HUES6 (cell line): ENCODE measurements around the gene MRPL28.
"Not testable (repeated sequence)": the region's sequence is repeated elsewhere in the genome, so short reads cannot be mapped to it uniquely, and the experiment has no call there.

Experiments used
- H3K27ac ChIP-seq: 2 replicates; pipeline ENCODE4 v1.7.0; 2013; ENCODE audit warnings: low read depth, mild to moderate bottlenecking, low read length, inconsistent platforms
- H3K27me3 ChIP-seq: 2 replicates; pipeline ENCODE4 v1.6.1; 2013; ENCODE audit warnings: low read length; ENCODE audit not compliant: control insufficient read depth, insufficient read depth
- H3K36me3 ChIP-seq: 2 replicates; pipeline ENCODE4 v1.6.1; 2013; ENCODE audit warnings: low read length; ENCODE audit not compliant: control insufficient read depth, insufficient read depth
- H3K4me1 ChIP-seq: 2 replicates; pipeline ENCODE4 v1.6.1; 2013; ENCODE audit warnings: low read length; ENCODE audit not compliant: control insufficient read depth, insufficient read depth
- H3K4me3 ChIP-seq: 2 replicates; pipeline ENCODE4 v1.5.1; 2013; ENCODE audit warnings: low read depth, low read length
- H3K9ac ChIP-seq: one replicate; pipeline ENCODE4 v1.6.1; 2013; ENCODE audit warnings: mild to moderate bottlenecking, low read length
- H3K9me3 ChIP-seq: 2 replicates; pipeline ENCODE4 v1.6.1; 2013; ENCODE audit warnings: low read depth, low read length; ENCODE audit not compliant: control insufficient read depth, insufficient read depth

MRPL28 gene

DNA sequence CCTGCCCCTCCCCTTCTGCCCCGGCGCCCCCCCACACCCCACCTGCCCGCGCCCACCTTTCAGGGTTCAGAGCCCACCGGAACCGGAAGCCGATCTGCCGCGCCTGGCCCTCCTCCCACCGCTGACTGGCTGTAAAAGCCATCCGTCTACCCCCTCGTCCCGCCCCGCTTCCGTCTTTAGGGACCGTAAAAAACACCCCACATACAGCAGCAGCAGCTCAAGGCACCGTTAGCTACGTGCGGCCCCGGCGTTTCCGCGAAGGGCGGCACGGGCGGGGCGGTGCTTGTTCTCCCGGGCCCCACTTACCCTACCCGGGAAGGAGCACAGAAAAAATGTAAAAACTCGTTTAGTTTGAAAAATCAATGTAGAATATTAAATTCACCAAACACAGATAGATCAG is at the start of gene MRPL28:
Gene MRPL28, minus strand, starts transcription at position 96 of the 400 bp plus-strand sequence. CDS start 320 bp downstream, outside the sequence.
- Histone ChIP-seq H3K9me3 (no peaks in the 10 kb centered on the region), H3K9ac (peak within 1 kb of the TSS; percentile 69), H3K36me3 (peaks cover 66% of the 10 kb centered on the region), H3K4me1 (peaks cover 12% of the 10 kb centered on the region; the same call in 1 of the 2 replicates), H3K4me3 (peak within 1 kb of the TSS; percentile 65), H3K27me3 (no peaks in the 10 kb centered on the region), H3K27ac (peak within 1 kb of the TSS; percentile 16; the same call in 1 of the 2 replicates)

- H3K36me3 ChIP-seq = peaks cover 17% of the 10 kb centered on the region
- not testable (repeated sequence) for H3K27me3 ChIP-seq, H3K4me1 ChIP-seq, H3K27ac ChIP-seq, H3K9me3 ChIP-seq, H3K9ac ChIP-seq, H3K4me3 ChIP-seq
Measured at GRCh38 chr16:415170-415498, 44.8 kb upstream of the MRPL28 start.

- H3K27me3 ChIP-seq = no peaks in the 10 kb centered on the region
- no peak overlapping the region for H3K4me3 ChIP-seq
- H3K27ac ChIP-seq = no peak overlapping the region
Measured at GRCh38 chr16:414395-415169, 44.2 kb upstream of the MRPL28 start.

GRCh38 chr16:411576-412265 is 41.4 kb upstream of the MRPL28 start:
- no peak overlapping the region for H3K27ac ChIP-seq
- peaks cover 22% of the 10 kb centered on the region for H3K36me3 ChIP-seq

More at GRCh38 chr16:414395-415169, 44.2 kb upstream of the MRPL28 start:
- Histone ChIP-seq H3K9me3 (no peaks in the 10 kb centered on the region), H3K9ac (no peak overlapping the region), H3K36me3 (peaks cover 22% of the 10 kb centered on the region), H3K4me1 (no peaks in the 10 kb centered on the region)

GRCh38 chr16:410516-411178 is 40.3 kb upstream of the MRPL28 start:
- H3K4me3 ChIP-seq = no peak overlapping the region
- H3K9me3 ChIP-seq = no peaks in the 10 kb centered on the region
- H3K9ac ChIP-seq = no peak overlapping the region
- peaks cover 22% of the 10 kb centered on the region for H3K36me3 ChIP-seq
- no peaks in the 10 kb centered on the region for H3K27me3 ChIP-seq
- H3K27ac ChIP-seq = no peak overlapping the region; the same call in 1 of the 2 replicates
- no peaks in the 10 kb centered on the region for H3K4me1 ChIP-seq

More at GRCh38 chr16:411576-412265, 41.4 kb upstream of the MRPL28 start:
- Histone ChIP-seq H3K9ac (no peak overlapping the region), H3K27me3 (no peaks in the 10 kb centered on the region), H3K9me3 (no peaks in the 10 kb centered on the region), H3K4me1 (no peaks in the 10 kb centered on the region), H3K4me3 (no peak overlapping the region)

GRCh38 chr16:407253-407652 is 36.9 kb upstream of the MRPL28 start:
- Histone ChIP-seq H3K9ac (no peak overlapping the region), H3K4me3 (no peak overlapping the region), H3K9me3 (no peaks in the 10 kb centered on the region), H3K27ac (no peak overlapping the region), H3K36me3 (peaks cover 22% of the 10 kb centered on the region), H3K4me1 (no peaks in the 10 kb centered on the region), H3K27me3 (no peaks in the 10 kb centered on the region)

GRCh38 chr16:405548-406506 is 35.5 kb upstream of the MRPL28 start:
- Histone ChIP-seq H3K9ac (no peak overlapping the region), H3K27me3 (no peaks in the 10 kb centered on the region), H3K27ac (no peak overlapping the region), H3K4me3 (no peak overlapping the region), H3K4me1 (no peaks in the 10 kb centered on the region), H3K9me3 (no peaks in the 10 kb centered on the region), H3K36me3 (peaks cover 8% of the 10 kb centered on the region)

DNA sequence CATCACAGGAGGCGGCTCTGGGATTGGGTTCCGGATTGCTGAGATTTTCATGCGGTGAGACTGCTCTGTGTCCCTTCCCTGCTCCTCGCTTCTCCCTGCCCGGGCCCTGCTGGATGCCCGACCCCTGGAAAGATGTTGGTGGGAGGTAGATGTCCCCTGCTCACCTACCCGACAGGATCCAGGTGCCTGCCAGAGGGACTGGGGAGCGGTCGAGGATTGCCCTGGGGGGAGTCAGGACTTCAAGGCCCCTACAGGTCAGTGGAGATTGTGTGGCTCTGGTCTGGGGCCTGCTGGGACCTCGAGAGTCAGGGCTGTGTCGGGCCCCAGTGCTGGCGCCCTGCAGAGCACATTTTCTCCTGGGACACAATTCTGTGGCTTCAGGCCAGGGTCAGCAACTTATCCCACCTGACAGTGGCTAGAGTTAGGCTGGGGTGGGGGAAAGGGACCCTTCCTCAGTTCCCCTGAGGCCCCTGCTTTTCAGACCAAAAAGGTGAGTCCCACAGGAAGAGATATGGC is 34.7 kb upstream of the MRPL28 start:
- H3K36me3 ChIP-seq = peaks cover 10% of the 10 kb centered on the region
- no peaks in the 10 kb centered on the region for H3K9me3 ChIP-seq
- H3K4me1 ChIP-seq = 0 out of 2 replicates have a peak, but pooled peaks cover 7% of the 10 kb centered on the region
- no peak overlapping the region for H3K27ac ChIP-seq
- no peaks in the 10 kb centered on the region for H3K27me3 ChIP-seq
- no peak overlapping the region for H3K9ac ChIP-seq
- no peak overlapping the region for H3K4me3 ChIP-seq

- peaks cover 18% of the 10 kb centered on the region for H3K36me3 ChIP-seq
- H3K9ac ChIP-seq = peak within 1 kb of the TSS; percentile 84
- H3K27ac ChIP-seq = peak within 1 kb of the TSS; percentile 75; the same call in 1 of the 2 replicates
- H3K4me1 ChIP-seq = peaks cover 17% of the 10 kb centered on the region; the same call in 1 of the 2 replicates
- H3K27me3 ChIP-seq = no peaks in the 10 kb centered on the region
- H3K9me3 ChIP-seq = no peaks in the 10 kb centered on the region
- peak within 1 kb of the TSS; percentile 81 for H3K4me3 ChIP-seq
Measured at GRCh38 chr16:401468-402348, 31.4 kb upstream of the MRPL28 start, which contains the start of gene DECR2. DECR2 (plus strand) TSS chr16:401885; CDS start chr16:401964, 79 bp downstream.
